Measurements from ENCODE around the gene SLC10A7.

DNA sequence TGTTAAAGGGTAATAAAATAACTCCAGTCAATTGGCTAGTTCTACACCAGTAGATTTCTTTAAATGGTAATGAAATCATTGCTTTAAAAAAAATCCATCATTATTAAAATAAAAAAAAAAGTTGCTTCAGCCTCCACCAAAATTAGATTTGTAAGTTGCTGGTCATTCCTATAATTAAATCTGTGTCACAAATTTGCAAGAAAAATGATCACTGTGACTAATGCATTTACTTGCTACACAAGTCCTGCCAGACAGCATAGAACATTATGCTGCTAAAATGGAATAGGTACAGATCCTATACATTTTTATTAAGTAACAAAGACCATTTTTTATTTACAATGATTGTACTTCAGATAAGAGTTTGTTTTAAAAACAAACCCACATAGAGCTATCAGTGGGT, 85.8 kb downstream of the SLC10A7 start:
- TF ChIP-seq, protein P1, sequence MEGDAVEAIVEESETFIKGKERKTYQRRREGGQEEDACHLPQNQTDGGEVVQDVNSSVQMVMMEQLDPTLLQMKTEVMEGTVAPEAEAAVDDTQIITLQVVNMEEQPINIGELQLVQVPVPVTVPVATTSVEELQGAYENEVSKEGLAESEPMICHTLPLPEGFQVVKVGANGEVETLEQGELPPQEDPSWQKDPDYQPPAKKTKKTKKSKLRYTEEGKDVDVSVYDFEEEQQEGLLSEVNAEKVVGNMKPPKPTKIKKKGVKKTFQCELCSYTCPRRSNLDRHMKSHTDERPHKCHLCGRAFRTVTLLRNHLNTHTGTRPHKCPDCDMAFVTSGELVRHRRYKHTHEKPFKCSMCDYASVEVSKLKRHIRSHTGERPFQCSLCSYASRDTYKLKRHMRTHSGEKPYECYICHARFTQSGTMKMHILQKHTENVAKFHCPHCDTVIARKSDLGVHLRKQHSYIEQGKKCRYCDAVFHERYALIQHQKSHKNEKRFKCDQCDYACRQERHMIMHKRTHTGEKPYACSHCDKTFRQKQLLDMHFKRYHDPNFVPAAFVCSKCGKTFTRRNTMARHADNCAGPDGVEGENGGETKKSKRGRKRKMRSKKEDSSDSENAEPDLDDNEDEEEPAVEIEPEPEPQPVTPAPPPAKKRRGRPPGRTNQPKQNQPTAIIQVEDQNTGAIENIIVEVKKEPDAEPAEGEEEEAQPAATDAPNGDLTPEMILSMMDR (conservative IDR thresholded peaks at IDR 0.05; ENCODE audit: low read depth, low read length) = no peak
- no peak for TF ChIP-seq EZH2 (IDR thresholded peaks at IDR 0.05; ENCODE audit: borderline replicate concordance, low read depth, low read length, poor library complexity, severe bottlenecking)
